Left ventricle myocardium superior (tissue), 1 donor: Measurements from ENCODE around the gene TFDP3. TPM values are rescaled to one million over a fixed set of nuclear protein-coding genes. Genes with fewer than 3 reads are reported as not detected.

Source experiments
- ATAC-seq: fragments of 200-7000 bp; cut with Tn5 transposase; one replicate; pipeline ENCODE4 v1.9.1; 2020; ENCODE audit warnings: mild to moderate bottlenecking, moderate library complexity
- DNase-seq: peaks from one replicate; pipeline ENCODE4 v3.0.0-alpha.2; 2020
- intact Hi-C: fragments of 100-400 bp; cut with micrococcal nuclease; formaldehyde crosslinking; loops from one replicate; pipeline ENCODE4 v1.11.0; 2022
- total RNA-seq: library from RNA; stranded (reverse); fragmentation: NEBNext Ultra II Directional; extraction: Animal tissue kit (Norgen Biotek cat#: 25700); gene quantifications from one replicate; pipeline ENCODE4 v1.2.1, GENCODE V29; 2021
- donor health status: DM: no; HTN: yes; CAD: no; lungs with severe emphysema.

TFDP3 gene
- total RNA-seq, 1 donor from 2014 or later = not detected

DNA sequence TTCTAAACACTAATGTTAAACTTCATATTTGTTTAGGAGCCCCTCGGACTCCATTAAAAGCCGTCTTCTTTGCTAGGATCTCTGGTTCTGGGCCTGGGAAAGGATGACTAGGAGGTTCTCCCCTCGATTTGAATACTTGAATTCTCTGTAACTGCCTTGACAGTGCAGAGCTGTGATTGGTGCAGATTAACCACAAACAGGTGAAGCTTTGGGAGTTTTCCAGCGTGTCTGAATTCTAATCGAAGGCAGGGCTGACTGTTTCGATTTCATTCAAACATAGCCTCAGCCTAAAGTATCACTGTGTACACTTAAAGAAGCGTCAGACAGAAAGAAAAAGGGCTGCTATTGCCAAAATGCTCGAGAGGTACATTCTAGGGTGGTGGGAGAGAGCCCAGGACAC is 29.0 kb downstream of the TFDP3 start:
- DNase-seq (no peak), ATAC-seq (no peak)
- intact Hi-C loops = no loop called here

DNA sequence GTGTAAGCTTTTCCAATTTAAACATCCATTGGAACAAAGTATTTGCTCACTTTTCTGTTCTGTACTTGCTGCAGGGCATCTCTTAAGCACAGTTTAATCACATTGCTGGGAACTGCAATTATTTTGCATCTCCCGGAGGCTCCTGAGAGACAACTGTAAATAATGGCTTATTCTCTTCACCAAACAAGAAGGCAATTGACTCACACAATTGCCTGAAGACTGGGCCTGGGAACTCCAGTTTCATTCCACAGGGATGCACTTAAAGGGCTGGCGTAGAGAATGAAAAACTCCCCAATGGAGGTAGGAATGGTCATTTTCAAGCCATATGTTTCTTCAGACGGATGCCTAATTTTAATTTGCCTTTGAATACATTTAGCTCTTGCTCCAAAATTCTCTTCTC is 29.5 kb downstream of the TFDP3 start:
- intact Hi-C loops = no loop called here
- ATAC-seq = no peak
- no peak for DNase-seq

DNA sequence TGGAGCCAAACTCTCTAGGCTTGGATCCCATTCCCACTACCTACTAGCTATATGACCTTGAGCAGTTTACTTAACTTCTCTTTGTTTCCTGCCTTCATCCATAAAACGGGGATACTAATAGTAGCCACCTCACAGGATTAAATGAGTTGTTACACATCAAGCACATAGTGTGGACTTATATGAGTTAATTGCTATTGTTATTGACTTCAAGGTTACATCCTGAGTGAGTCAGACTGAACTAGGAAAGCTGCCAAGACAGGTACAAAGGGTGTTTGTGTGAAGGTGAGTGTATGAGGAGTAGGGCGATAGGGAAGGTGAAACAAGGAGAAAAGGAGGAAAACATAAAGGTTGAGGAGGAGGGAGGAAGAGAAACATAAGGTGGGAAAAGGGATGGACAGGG is 32.2 kb downstream of the TFDP3 start:
- intact Hi-C loops = no loop called here
- no peak for ATAC-seq
- DNase-seq = no peak

DNA sequence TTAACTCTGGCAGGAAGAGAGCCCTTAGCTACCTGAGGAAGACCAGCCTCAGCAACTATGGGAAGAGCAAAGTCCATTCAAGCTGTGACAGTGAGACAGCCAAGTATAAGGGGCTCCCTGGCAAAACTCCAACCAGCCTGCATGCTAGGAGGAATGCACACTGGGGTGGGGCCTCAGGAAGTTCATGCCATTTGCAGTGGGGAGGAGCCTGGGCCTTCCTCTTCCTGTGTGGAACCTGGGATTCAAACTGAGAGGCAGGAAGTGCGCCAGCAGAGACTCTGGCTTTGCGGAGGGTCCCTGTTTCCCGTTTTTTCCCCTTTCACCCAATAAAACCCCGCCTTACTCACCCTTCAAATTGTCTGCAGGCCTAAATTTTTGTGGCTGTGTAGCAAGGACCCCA is 33.0 kb downstream of the TFDP3 start:
- intact Hi-C loops = no loop called here
- DNase-seq (no peak), ATAC-seq (no peak)

DNA sequence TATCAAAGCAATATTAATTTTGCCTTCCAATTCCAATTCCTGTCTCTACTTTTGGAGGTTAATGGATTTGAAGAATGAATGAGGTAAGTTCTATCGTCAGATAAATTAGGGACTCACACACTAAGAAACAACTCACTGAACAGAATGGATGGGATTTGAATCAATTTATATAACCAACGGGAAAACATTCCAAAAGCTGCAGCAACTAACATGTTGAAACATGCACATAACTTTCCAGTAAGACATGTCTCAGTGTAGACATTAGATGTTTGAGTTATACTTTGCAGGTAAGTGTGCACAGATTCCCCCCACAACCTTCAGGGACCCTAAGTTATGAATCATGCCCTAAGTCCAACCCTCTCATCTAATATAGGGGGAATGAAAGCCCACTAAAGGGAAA is 34.3 kb downstream of the TFDP3 start:
- intact Hi-C loops = no loop called here
- ATAC-seq = no peak
- DNase-seq = no peak

DNA sequence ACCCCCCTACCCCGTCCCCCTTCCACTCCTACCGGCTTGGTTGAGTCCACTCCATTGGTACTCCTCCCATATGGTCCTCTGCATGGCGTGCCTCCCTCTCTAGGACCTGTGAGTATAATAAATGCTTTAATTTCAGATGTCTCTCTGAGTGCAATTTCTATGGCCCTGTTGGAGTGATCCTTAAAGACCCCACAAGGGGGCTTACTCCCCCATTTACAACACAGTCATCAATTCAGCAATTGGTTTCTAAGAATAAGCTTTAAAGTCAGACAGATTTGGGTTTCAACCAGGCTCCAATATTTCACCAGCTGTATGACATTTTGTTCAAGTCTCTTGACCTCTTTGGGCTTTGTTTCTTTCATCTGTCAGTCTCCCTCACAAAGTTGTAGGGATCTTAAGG is 38.7 kb downstream of the TFDP3 start:
- intact Hi-C loops = no loop called here
- ATAC-seq (no peak), DNase-seq (no peak)

DNA sequence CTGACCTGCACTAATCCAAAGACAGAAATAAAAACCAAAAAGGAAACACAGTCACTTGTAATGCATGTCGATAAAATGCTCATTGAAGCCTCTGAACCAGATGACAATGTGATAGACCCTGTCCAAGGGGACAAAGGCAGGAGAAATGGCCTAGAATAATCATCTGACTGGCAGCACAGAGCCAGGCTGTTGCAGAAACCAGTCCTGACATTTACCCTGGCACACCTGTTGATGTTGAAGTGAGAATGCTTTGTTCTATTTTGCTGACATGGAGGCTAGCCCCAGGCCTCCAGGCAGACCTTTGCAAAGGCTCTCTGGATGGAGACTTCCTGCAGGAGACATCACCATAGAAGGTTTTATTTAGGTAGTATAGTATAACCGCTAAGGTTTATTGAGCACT is 41.0 kb downstream of the TFDP3 start:
- intact Hi-C loops = no loop called here
- DNase-seq (no peak), ATAC-seq (no peak)

DNA sequence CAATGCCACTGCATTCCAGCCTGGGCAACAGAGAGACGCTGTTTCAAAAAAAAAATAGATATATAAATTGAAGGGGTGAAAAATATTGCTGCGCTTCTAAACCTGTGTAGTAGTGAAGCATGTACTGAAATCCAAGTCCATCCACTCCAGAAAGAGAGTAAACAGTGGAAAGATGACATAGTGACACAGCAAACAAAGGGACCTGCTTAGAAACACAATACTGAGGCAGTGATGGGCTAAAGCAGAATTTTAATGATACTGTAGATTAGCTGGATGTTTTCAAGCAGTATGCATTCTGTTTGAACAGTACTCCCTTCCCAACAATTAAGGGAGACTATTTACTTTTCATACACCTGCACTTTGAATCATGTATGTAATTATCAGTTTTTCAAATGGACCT is 42.5 kb downstream of the TFDP3 start:
- DNase-seq (no peak), ATAC-seq (no peak)
- intact Hi-C loops = no loop called here

DNA sequence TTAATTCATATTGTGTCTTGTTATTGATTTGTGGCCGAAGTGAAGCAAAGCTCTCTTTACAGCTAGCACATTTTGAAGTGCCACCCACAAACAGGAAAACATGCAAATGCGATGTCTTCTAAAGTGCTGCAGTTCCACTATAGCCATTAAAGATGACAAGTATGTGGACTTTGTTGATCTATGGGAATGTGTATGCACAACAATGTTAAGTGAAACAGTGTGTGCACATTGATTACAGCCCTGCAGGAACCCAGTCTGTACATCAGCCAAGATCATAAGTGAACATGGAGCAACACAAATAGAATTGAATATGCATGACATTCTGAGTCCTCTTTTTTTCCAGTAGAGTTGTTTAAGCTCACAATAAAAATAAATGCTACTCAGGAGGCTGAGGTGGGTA is 43.0 kb downstream of the TFDP3 start:
- DNase-seq (no peak), ATAC-seq (no peak)
- intact Hi-C loops = no loop called here

DNA sequence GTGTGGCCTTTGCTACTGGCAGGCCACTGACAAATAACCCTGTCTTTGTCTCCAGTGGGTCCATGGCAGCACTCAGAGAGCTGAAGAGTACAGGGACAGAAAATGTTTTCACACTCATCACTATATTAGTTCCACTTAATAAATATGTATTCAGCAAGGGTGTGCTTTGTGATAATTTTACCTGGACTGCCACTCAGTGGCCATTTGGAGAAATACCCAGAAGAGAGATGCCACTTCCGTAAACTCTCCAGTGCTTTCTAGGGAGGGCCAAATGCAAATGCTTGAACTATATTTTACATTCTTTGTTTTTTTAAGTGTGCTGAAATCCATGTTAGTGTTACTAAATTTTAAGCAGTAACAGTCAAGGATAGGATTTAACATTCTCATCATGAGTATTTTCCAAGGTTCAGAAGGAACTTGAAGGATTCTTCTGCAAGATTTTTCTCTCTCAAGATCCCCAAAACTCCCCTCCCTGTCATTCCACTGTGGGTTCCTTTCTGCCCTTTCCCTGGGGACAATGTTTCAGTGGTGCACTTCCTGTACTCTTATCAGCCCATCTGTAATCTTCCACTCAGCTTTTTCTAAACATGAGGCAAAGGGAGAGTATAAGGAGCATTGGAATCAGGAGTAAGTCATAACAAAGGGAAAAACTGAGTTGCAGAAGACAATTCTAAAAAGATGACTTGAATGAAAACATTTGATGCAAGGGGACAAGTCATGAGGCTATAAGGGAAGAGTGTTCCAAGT is 46.0 kb downstream of the TFDP3 start:
- ATAC-seq (no peak), DNase-seq (no peak)
- intact Hi-C loops = no loop called here

Other genes starting within 250 kb of the TFDP3 start
- gene USP26, start 121.2 kb downstream of the TFDP3 start, total RNA-seq = not detected
- 11.6 TPM for gene GPC4, start 197.1 kb upstream of the TFDP3 start, total RNA-seq